NOMO-1 treated with DMSO at 0.1 percent for 48 hours (cell line): ENCODE data around the gene HRG.
A peak's percentile ranks its signal among the peaks of the same experiment; 100 is the strongest.
"Not testable (repeated sequence)": the region's sequence is repeated elsewhere in the genome, so short reads cannot be mapped to it uniquely, and the experiment has no call there.

Source experiments
- DNase-seq: peaks from one replicate; lab custom pipeline; 2025; ENCODE audit not compliant: unreplicated experiment; lab: John Stamatoyannopoulos, UW

The HRG gene

GRCh38 chr3:186665625-186666188 is at the start of gene HRG:
Gene HRG (plus strand): TSS chr3:186666014. CDS start chr3:186666032, 18 bp downstream.
- DNase-seq = no peak

GRCh38 chr3:186616299-186616617 is 49.6 kb upstream of the HRG start:
- DNase-seq = no peak

DNA sequence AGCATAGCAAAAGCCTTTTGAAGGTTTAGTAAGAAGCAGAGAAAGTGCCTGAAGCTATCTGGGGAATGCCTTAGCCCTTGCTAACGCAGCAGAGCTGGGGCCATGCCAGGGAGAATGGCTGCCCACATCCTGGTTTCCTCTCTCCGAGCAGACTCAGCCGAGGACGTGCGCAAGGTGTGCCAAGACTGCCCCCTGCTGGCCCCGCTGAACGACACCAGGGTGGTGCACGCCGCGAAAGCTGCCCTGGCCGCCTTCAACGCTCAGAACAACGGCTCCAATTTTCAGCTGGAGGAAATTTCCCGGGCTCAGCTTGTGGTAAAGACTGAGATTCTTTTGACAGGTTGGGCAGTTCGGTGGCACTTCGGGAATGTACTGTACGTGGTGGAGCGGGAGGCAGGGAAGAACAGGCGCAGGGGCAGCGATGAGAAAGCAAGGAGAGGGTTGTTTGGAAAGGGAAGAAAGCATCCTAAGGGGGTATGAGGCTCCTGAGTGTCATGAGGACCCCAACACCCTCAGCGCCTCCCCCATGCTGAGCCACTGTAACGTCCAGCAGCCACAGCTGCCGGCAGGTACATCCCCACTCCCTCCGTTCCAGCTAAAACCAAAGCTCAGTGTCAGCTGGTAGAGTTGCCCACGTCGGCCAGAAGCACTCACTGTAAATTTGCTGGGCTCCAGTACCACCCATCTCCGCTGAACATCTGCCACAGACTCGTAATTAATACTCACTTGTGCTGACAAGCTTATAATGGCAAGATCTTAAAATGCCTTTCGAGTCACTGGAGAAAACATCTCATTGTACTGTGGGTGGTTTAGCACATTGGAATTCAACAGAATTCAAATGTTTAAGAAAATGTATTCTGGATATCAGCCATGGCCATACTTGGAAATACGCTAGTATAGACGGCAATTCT is 48.5 kb upstream of the HRG start:
- DNase-seq = peak; percentile 88

- no peak for DNase-seq
These were observed 47.4 kb upstream of the HRG start for GRCh38 chr3:186618318-186618938.

DNA sequence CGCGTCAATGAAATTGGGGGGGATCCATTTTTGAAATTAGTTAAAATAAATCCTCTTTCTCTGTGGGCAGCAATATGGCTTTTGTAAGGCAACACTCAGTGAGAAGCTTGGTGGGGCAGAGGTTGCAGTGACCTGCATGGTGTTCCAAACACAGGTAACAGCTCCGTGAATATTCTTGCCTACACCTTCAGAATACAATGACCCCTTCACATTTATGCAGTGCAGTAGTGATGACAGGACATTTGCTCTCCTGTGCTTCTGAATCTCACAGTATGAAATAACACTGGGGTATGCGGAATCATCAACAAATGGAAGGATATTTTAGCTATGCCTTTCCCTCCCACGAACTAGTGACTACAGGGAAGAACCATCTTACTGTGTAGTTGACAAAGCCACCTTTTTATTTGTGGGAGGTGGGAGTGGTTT is 46.0 kb upstream of the HRG start:
- DNase-seq = no peak

DNA sequence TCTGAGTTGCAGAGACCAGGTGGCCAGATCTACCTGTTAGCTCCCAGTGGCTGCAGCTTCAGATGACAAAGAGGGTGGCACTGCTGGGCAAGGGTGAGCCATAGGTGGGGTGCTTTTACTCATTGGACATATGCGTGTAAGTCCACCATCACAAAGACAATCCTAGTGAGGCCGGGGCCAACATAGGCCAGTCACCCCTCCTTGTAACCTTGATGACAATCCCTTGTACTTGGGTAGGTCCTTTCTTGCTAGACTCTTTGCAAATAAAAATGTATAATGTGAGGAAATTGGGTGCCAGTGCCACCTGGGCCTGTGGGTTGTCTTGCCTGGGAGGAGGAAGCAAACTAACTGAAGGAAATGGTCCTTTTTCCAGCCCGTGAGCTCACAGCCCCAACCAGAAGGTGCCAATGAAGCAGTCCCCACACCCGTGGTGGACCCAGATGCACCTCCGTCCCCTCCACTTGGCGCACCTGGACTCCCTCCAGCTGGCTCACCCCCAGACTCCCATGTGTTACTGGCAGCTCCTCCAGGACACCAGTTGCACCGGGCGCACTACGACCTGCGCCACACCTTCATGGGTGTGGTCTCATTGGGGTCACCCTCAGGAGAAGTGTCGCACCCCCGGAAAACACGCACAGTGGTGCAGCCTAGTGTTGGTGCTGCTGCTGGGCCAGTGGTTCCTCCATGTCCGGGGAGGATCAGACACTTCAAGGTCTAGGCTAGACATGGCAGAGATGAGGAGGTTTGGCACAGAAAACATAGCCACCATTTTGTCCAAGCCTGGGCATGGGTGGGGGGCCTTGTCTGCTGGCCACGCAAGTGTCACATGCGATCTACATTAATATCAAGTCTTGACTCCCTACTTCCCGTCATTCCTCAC is 45.4 kb upstream of the HRG start:
- no peak for DNase-seq

DNA sequence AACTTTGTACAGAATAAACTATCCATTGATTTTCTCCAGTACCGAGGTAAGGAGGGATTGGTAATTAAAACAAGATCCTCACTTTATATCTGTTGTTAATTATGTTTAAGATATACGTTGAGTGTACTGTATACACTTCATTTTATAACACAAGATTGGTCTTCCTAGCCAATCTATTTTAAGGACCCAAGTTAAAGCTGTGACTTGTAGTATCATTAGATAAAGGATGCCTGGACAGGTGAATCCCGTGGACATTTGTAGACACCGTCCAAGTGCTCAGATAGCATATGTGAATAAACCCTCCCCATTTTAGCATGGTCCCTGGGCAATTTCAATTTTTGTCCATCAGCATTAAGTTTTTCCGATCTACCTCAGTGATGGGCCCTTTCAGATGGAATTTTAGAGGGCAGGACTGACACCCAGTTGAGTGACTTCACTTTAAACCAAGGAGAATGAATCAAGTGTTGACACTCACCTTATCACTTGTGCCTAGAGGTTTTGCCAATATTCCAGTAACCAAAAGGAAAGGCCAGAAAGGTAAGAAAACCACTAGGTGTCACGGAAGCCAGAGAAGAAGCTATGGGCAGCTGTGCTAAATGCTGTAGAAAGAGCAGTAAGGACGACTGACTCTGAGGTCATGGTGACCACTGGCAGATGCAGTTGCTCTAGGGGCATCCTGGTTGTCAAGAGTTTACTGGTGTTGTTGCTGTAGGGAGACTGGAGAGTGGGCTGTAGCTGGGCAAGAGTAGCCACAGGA is 43.7 kb upstream of the HRG start:
- DNase-seq = no peak

- no peak for DNase-seq
These were observed 43.0 kb upstream of the HRG start for GRCh38 chr3:186622651-186623310.

GRCh38 chr3:186624598-186624997 is 41.2 kb upstream of the HRG start:
- no peak for DNase-seq

DNA sequence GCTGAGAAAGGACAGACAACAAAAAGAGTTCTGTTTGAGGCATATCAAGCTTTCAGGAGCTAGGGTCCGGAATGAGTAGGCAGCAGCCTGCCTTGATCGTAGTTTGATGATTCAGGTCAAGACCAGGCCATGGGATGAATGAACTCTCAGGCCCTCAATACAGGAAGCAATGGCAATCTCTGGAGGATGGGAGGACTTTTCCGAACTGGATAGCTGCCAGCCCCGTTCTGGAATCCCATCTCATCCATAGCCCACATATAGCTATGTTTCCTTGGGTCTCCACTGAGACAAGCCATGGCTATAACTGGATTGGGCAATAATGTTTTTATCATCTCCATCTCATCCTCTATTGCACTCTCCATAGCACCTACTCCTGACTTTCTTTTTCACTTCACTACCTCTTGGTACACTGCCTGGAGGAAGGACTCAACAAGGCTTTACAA is 40.2 kb upstream of the HRG start:
- DNase-seq = no peak

- no peak for DNase-seq
These were observed 39.5 kb upstream of the HRG start for GRCh38 chr3:186626254-186626847.

DNA sequence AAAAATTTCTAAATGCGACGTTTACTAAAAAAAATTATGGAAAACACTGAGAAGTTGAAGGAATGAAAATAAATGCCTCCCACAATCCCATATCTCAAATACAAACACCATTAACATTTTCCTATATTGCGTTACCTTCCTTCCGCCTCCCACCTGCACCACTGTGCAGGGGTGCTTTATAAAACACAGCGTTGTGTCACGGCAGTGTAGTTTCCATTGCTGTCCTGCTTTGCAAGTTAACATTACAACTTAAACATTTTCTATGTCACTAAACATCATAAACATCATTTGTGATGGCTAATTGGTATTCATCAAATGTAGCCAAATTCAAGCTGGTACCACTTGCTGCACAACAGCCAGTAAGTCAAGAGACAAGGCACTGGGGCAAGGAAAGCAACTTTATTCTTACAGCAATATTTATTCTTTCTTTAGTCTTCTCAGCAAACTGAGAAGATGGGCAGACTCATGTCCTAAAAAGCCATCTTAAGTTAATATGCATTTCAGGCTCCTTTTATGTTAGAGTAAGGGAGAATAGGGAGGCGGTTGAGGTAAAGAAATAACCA is 37.9 kb upstream of the HRG start:
- DNase-seq = no peak

DNA sequence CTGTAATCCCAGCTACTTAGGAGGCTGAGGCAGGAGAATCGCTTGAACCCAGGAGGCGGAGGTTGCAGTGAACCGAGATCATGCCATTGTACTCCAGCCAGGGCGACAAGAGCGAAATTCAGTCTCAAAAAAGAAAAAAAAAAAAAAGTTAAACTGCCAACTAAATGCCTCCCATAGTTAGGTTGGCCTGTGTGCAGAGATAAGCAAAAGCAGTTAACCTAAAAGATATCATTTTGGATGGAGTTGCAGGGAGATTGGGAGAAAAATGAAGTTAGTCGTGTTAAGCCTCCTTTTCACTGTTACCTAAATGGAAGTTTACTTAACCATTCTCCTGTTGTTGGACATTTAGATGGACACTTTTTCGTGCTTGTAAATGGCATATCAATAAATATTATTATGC is 37.1 kb upstream of the HRG start:
- DNase-seq = no peak

- DNase-seq = no peak
These were observed 34.7 kb upstream of the HRG start for GRCh38 chr3:186630950-186631641.

- no peak for DNase-seq
These were observed 32.3 kb upstream of the HRG start for GRCh38 chr3:186633481-186633880.

DNA sequence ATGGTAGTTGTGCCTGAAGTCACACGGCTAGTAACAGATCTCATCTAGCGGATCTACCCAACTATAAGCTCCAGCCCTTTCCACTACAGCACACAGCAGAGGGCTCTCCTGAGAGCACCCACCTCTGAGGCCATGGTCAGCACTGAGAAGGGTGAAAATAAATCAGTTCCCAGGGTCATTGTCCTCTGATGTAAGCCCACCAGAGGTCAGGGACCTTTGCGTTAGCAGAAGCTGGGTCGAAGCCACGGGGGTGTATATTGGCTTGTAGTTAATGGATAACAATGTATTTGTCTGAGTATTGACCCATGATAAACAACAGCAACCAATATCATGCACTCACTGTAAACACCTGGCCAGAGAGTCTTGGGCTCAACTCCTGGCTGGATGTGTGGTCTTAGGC is 31.6 kb upstream of the HRG start:
- DNase-seq = not testable (repeated sequence)

DNA sequence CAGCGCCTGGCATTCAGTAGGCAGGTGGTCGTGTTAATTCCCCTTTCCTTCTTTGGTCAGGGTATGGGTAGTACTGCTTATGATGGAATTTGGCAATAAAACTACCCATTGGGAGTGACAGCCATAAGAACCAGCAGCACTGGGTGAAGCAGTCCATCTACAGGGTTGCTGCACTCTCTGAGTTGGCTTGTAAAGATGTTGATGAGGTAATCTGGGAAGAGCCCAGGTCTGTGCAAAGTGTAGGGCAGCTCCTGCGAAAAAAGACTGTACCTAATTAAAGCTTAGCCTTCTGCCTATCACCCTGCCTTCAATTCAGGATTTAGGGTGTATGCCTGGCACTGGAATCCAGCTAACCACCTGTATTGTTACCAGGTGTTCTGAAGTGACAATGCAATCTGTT is 30.3 kb upstream of the HRG start:
- no peak for DNase-seq

DNA sequence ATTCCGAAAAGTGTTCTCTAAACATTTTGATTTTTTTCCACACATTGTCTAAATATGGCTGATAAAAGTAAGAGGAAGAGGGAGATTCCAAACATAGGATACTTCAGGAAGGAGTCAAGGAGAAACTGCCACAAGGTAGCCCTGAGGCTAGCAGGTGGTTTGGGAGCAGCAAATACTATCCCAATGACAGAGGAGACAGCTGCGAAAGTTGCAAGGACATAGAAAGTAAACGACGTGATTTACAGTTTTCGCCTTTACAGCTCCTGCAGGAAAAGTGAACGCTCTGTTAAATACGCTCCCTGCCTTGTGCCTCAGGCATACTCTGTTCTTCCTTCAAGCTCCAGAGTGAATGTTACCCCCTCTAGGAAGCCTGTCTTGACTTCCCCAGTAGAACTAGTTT is 29.3 kb upstream of the HRG start:
- DNase-seq = no peak

DNA sequence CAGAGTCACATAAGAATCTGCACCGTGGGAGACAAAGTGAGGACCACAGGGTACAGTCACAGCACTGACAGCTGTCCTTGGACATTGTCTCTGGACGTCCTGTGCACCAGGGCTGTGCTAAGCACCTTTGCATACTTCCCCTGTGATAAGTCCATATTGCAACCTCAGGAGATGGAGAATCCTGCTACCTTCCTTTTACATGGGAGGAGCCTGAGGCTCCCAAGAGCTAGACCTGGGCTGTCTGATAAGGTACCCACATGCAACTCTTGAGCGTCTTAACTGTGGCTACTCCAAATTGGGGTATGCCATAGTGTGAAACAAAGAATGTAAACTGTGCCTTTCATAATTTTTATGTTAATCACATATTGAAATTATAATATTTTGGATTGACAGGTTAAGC is 28.1 kb upstream of the HRG start:
- no peak for DNase-seq
